SU-DHL-6 (cell line): ENCODE results near the gene ATP13A1.

Source experiments
- EZH2phosphoT487 ChIP-seq: fragments of 200-600 bp; sonication (generic), shearing (Covaris generic); conservative IDR thresholded peaks from 2 replicates; pipeline ENCODE4 v1.6.1; 2018; ENCODE audit warnings: mild to moderate bottlenecking, antibody characterized with exemption, low read length, moderate library complexity, mixed read lengths
- TF ChIP-seq, protein P1 (sequence below): fragments of 200-600 bp; sonication (generic); IDR thresholded peaks from one replicate; pipeline ENCODE4 v1.5.1; 2017; ENCODE audit warnings: antibody characterized with exemption, mild to moderate bottlenecking, low read length, moderate library complexity; ENCODE audit not compliant: insufficient read depth, poor library complexity, severe bottlenecking

GRCh38 chr19:19710506-19710905 lies 47.0 kb upstream of the ATP13A1 start:
- TF ChIP-seq, protein P1, sequence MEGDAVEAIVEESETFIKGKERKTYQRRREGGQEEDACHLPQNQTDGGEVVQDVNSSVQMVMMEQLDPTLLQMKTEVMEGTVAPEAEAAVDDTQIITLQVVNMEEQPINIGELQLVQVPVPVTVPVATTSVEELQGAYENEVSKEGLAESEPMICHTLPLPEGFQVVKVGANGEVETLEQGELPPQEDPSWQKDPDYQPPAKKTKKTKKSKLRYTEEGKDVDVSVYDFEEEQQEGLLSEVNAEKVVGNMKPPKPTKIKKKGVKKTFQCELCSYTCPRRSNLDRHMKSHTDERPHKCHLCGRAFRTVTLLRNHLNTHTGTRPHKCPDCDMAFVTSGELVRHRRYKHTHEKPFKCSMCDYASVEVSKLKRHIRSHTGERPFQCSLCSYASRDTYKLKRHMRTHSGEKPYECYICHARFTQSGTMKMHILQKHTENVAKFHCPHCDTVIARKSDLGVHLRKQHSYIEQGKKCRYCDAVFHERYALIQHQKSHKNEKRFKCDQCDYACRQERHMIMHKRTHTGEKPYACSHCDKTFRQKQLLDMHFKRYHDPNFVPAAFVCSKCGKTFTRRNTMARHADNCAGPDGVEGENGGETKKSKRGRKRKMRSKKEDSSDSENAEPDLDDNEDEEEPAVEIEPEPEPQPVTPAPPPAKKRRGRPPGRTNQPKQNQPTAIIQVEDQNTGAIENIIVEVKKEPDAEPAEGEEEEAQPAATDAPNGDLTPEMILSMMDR: no peak
- TF ChIP-seq EZH2phosphoT487: no peak
